ENCODE results near the gene MALT1.

Gene MALT1

GRCh38 chr18:58762781-58763171 lies 91.5 kb downstream of the MALT1 start:
- Histone ChIP-seq H3K4me3 (ENCODE audit: low read length) (no peak overlapping the region), H4K5ac (ENCODE audit: low read length) (no peak overlapping the region), H3K9ac (ENCODE audit: low read length) (peak overlapping the region; percentile 12), H3K79me2 (ENCODE audit: control insufficient read depth, insufficient read depth, low read length) (no peaks in the 10 kb centered on the region), H3K56ac (ENCODE audit: low read length) (peak overlapping the region; percentile 75), H2BK5ac (ENCODE audit: low read length) (no peak overlapping the region), H3K4ac (ENCODE audit: low read depth, low read length) (no peak overlapping the region), H3K36me3 (ENCODE audit: control insufficient read depth, insufficient read depth, low read length) (no peaks in the 10 kb centered on the region), H3K4me2 (ENCODE audit: low read length) (no peak overlapping the region), H3K4me1 (ENCODE audit: control insufficient read depth, low read depth, low read length) (peaks cover 3% of the 10 kb centered on the region), H4K8ac (ENCODE audit: low read depth, low read length) (no peak overlapping the region), H3K18ac (ENCODE audit: low read length) (no peak overlapping the region), H2BK120ac (ENCODE audit: low read depth, low read length) (no peak overlapping the region), H2AK5ac (ENCODE audit: low read length) (no peak overlapping the region), H3K27ac (ENCODE audit: low read depth, low read length) (no peak overlapping the region), H3K27me3 (ENCODE audit: insufficient read depth, low read length, poor library complexity) (no peaks in the 10 kb centered on the region), H2BK15ac (replicated peaks; ENCODE audit: low read depth) (no peak overlapping the region), H3K79me1 (ENCODE audit: low read length) (no peaks in the 10 kb centered on the region), H3K23ac (ENCODE audit: low read length) (no peak overlapping the region)
- WGBS (ENCODE audit: extremely low coverage, insufficient coverage, low lambda C conversion rate) = no CpG with 5 or more reads among the region's 10 CpGs
- no peak for DNase-seq

- no peak overlapping the region for H4K8ac ChIP-seq (ENCODE audit: low read depth, low read length)
- H3K9ac ChIP-seq (ENCODE audit: low read length) = no peak overlapping the region
- no peak overlapping the region for H4K5ac ChIP-seq (ENCODE audit: low read length)
- no peak overlapping the region for H3K56ac ChIP-seq (ENCODE audit: low read length)
- H3K79me2 ChIP-seq (ENCODE audit: control insufficient read depth, insufficient read depth, low read length) = no peaks in the 10 kb centered on the region
- H3K4me2 ChIP-seq (ENCODE audit: low read length) = no peak overlapping the region
- no peak overlapping the region for H3K18ac ChIP-seq (ENCODE audit: low read length)
- no peak overlapping the region for H2BK15ac ChIP-seq (replicated peaks; ENCODE audit: low read depth)
- no peaks in the 10 kb centered on the region for H3K79me1 ChIP-seq (ENCODE audit: low read length)
- H2BK5ac ChIP-seq (ENCODE audit: low read length) = no peak overlapping the region
- no peak overlapping the region for H3K4ac ChIP-seq (ENCODE audit: low read depth, low read length)
- no peak overlapping the region for H3K4me3 ChIP-seq (ENCODE audit: low read length)
- no peak overlapping the region for H3K23ac ChIP-seq (ENCODE audit: low read length)
- no peak overlapping the region for H2BK120ac ChIP-seq (ENCODE audit: low read depth, low read length)
- no peak for DNase-seq
- H3K27me3 ChIP-seq (ENCODE audit: insufficient read depth, low read length, poor library complexity) = no peaks in the 10 kb centered on the region
- WGBS (ENCODE audit: extremely low coverage, insufficient coverage, low lambda C conversion rate) = no CpG with 5 or more reads among the region's 3 CpGs
- H2AK5ac ChIP-seq (ENCODE audit: low read length) = no peak overlapping the region
- H3K36me3 ChIP-seq (ENCODE audit: control insufficient read depth, insufficient read depth, low read length) = no peaks in the 10 kb centered on the region
- H3K4me1 ChIP-seq (ENCODE audit: control insufficient read depth, low read depth, low read length) = peaks cover 3% of the 10 kb centered on the region
- H3K27ac ChIP-seq (ENCODE audit: low read depth, low read length) = no peak overlapping the region
Observed at GRCh38 chr18:58766164-58766563, 94.9 kb downstream of the MALT1 start.

GRCh38 chr18:58766946-58767345 lies 95.7 kb downstream of the MALT1 start:
- H3K79me1 ChIP-seq (ENCODE audit: low read length) = no peaks in the 10 kb centered on the region
- DNase-seq = no peak

GRCh38 chr18:58768293-58768974 lies 97.2 kb downstream of the MALT1 start:
- Histone ChIP-seq H4K8ac (ENCODE audit: low read depth, low read length) (no peak overlapping the region), H2BK5ac (ENCODE audit: low read length) (no peak overlapping the region), H3K27ac (ENCODE audit: low read depth, low read length) (no peak overlapping the region)

More at GRCh38 chr18:58766946-58767345, 95.7 kb downstream of the MALT1 start:
- H2BK15ac ChIP-seq (replicated peaks; ENCODE audit: low read depth) = no peak overlapping the region
- H3K4ac ChIP-seq (ENCODE audit: low read depth, low read length) = no peak overlapping the region
- peaks cover 3% of the 10 kb centered on the region for H3K4me1 ChIP-seq (ENCODE audit: control insufficient read depth, low read depth, low read length)
- no peaks in the 10 kb centered on the region for H3K79me2 ChIP-seq (ENCODE audit: control insufficient read depth, insufficient read depth, low read length)
- H3K23ac ChIP-seq (ENCODE audit: low read length) = no peak overlapping the region
- no peak overlapping the region for H2BK5ac ChIP-seq (ENCODE audit: low read length)
- H4K8ac ChIP-seq (ENCODE audit: low read depth, low read length) = no peak overlapping the region
- H3K4me3 ChIP-seq (ENCODE audit: low read length) = no peak overlapping the region
- no peak overlapping the region for H3K18ac ChIP-seq (ENCODE audit: low read length)
- no peaks in the 10 kb centered on the region for H3K36me3 ChIP-seq (ENCODE audit: control insufficient read depth, insufficient read depth, low read length)
- H3K4me2 ChIP-seq (ENCODE audit: low read length) = no peak overlapping the region
- no peak overlapping the region for H3K27ac ChIP-seq (ENCODE audit: low read depth, low read length)
- no peak overlapping the region for H2AK5ac ChIP-seq (ENCODE audit: low read length)
- H2BK120ac ChIP-seq (ENCODE audit: low read depth, low read length) = no peak overlapping the region
- WGBS (ENCODE audit: extremely low coverage, insufficient coverage, low lambda C conversion rate) = no CpG with 5 or more reads among the region's 7 CpGs
- H3K27me3 ChIP-seq (ENCODE audit: insufficient read depth, low read length, poor library complexity) = no peaks in the 10 kb centered on the region
- no peak overlapping the region for H3K9ac ChIP-seq (ENCODE audit: low read length)
- H4K5ac ChIP-seq (ENCODE audit: low read length) = no peak overlapping the region
- H3K56ac ChIP-seq (ENCODE audit: low read length) = no peak overlapping the region

GRCh38 chr18:58769321-58769720 lies 98.1 kb downstream of the MALT1 start:
- Histone ChIP-seq H3K36me3 (ENCODE audit: control insufficient read depth, insufficient read depth, low read length) (no peaks in the 10 kb centered on the region), H2AK5ac (ENCODE audit: low read length) (no peak overlapping the region), H2BK5ac (ENCODE audit: low read length) (no peak overlapping the region), H3K79me2 (ENCODE audit: control insufficient read depth, insufficient read depth, low read length) (no peaks in the 10 kb centered on the region), H3K23ac (ENCODE audit: low read length) (no peak overlapping the region), H4K8ac (ENCODE audit: low read depth, low read length) (no peak overlapping the region), H3K4me2 (ENCODE audit: low read length) (no peak overlapping the region), H3K79me1 (ENCODE audit: low read length) (no peaks in the 10 kb centered on the region), H3K4me1 (ENCODE audit: control insufficient read depth, low read depth, low read length) (no peaks in the 10 kb centered on the region), H3K4ac (ENCODE audit: low read depth, low read length) (no peak overlapping the region), H3K18ac (ENCODE audit: low read length) (no peak overlapping the region), H3K9ac (ENCODE audit: low read length) (no peak overlapping the region), H3K56ac (ENCODE audit: low read length) (no peak overlapping the region), H4K5ac (ENCODE audit: low read length) (no peak overlapping the region), H2BK15ac (replicated peaks; ENCODE audit: low read depth) (no peak overlapping the region), H3K27ac (ENCODE audit: low read depth, low read length) (no peak overlapping the region), H3K4me3 (ENCODE audit: low read length) (no peak overlapping the region), H3K27me3 (ENCODE audit: insufficient read depth, low read length, poor library complexity) (no peaks in the 10 kb centered on the region), H2BK120ac (ENCODE audit: low read depth, low read length) (no peak overlapping the region)
- DNase-seq = no peak
- no CpG with 5 or more reads among the region's 8 CpGs for WGBS (ENCODE audit: extremely low coverage, insufficient coverage, low lambda C conversion rate)

More at GRCh38 chr18:58768293-58768974, 97.2 kb downstream of the MALT1 start:
- Histone ChIP-seq H3K79me2 (ENCODE audit: control insufficient read depth, insufficient read depth, low read length) (no peaks in the 10 kb centered on the region), H2BK15ac (replicated peaks; ENCODE audit: low read depth) (no peak overlapping the region), H3K4ac (ENCODE audit: low read depth, low read length) (no peak overlapping the region), H4K5ac (ENCODE audit: low read length) (no peak overlapping the region), H3K27me3 (ENCODE audit: insufficient read depth, low read length, poor library complexity) (no peaks in the 10 kb centered on the region), H3K9ac (ENCODE audit: low read length) (no peak overlapping the region), H3K23ac (ENCODE audit: low read length) (no peak overlapping the region), H3K4me1 (ENCODE audit: control insufficient read depth, low read depth, low read length) (no peaks in the 10 kb centered on the region), H3K4me3 (ENCODE audit: low read length) (no peak overlapping the region), H3K36me3 (ENCODE audit: control insufficient read depth, insufficient read depth, low read length) (no peaks in the 10 kb centered on the region), H2BK120ac (ENCODE audit: low read depth, low read length) (no peak overlapping the region), H3K56ac (ENCODE audit: low read length) (peak overlapping the region; percentile 28), H3K4me2 (ENCODE audit: low read length) (peak overlapping the region; percentile 55), H2AK5ac (ENCODE audit: low read length) (no peak overlapping the region), H3K79me1 (ENCODE audit: low read length) (no peaks in the 10 kb centered on the region), H3K18ac (ENCODE audit: low read length) (no peak overlapping the region)
- WGBS (ENCODE audit: extremely low coverage, insufficient coverage, low lambda C conversion rate) = no CpG with 5 or more reads among the region's 40 CpGs
- DNase-seq = peak; percentile 70

- no peak for DNase-seq
- Histone ChIP-seq H3K4me1 (ENCODE audit: control insufficient read depth, low read depth, low read length) (no peaks in the 10 kb centered on the region), H3K56ac (ENCODE audit: low read length) (no peak overlapping the region), H3K27me3 (ENCODE audit: insufficient read depth, low read length, poor library complexity) (no peaks in the 10 kb centered on the region), H3K4me2 (ENCODE audit: low read length) (no peak overlapping the region), H2BK5ac (ENCODE audit: low read length) (no peak overlapping the region), H2AK5ac (ENCODE audit: low read length) (no peak overlapping the region), H3K4me3 (ENCODE audit: low read length) (no peak overlapping the region), H4K5ac (ENCODE audit: low read length) (no peak overlapping the region), H3K9ac (ENCODE audit: low read length) (no peak overlapping the region), H3K18ac (ENCODE audit: low read length) (no peak overlapping the region), H3K27ac (ENCODE audit: low read depth, low read length) (no peak overlapping the region), H3K79me2 (ENCODE audit: control insufficient read depth, insufficient read depth, low read length) (no peaks in the 10 kb centered on the region), H3K4ac (ENCODE audit: low read depth, low read length) (no peak overlapping the region), H3K79me1 (ENCODE audit: low read length) (no peaks in the 10 kb centered on the region), H2BK120ac (ENCODE audit: low read depth, low read length) (no peak overlapping the region), H3K36me3 (ENCODE audit: control insufficient read depth, insufficient read depth, low read length) (no peaks in the 10 kb centered on the region), H4K8ac (ENCODE audit: low read depth, low read length) (no peak overlapping the region), H2BK15ac (replicated peaks; ENCODE audit: low read depth) (no peak overlapping the region), H3K23ac (ENCODE audit: low read length) (no peak overlapping the region)
- no CpG with 5 or more reads among the region's 1 CpG for WGBS (ENCODE audit: extremely low coverage, insufficient coverage, low lambda C conversion rate)
Observed at GRCh38 chr18:58770601-58771000, 99.3 kb downstream of the MALT1 start.
